HepG2 (cell line): ENCODE results near the gene EIF5. TPM values are rescaled to one million over a fixed set of nuclear protein-coding genes. Genes with fewer than 3 reads are reported as not detected.

Experiments used
- HNRNPK ChIP-seq: fragments of 200-400 bp; formaldehyde crosslinking; IDR thresholded peaks from 2 replicates; pipeline ENCODE4 v1.6.1; 2018; ENCODE audit warnings: low read length, low read depth, moderate library complexity, mild to moderate bottlenecking; ENCODE audit not compliant: poor library complexity, severe bottlenecking
- KDM3A ChIP-seq: IDR thresholded peaks from 2 replicates; pipeline ENCODE4 v1.6.1; 2018; ENCODE audit warnings: low read depth, missing compliant biosample characterization
- RCOR2 ChIP-seq: IDR thresholded peaks from 2 replicates; pipeline ENCODE4 v1.6.1; 2016; ENCODE audit warnings: missing biosample characterization, missing genetic modification reagents
- SAP130 ChIP-seq: IDR thresholded peaks from 2 replicates; pipeline ENCODE4 v1.6.1; 2016; ENCODE audit warnings: low read depth
- TCF12 ChIP-seq, 2 experiments: fragments of 450-650 bp in 1 of 2; sonication (generic) in 1 of 2; formaldehyde crosslinking in 1 of 2; IDR thresholded peaks; 2 replicates each; pipeline versions ENCODE4 v1.6.1 to v1.8.0; 2017 to 2022; ENCODE audit warnings: antibody characterized with exemption in 1 of 2, mild to moderate bottlenecking in 1 of 2, missing genetic modification reagents in 1 of 2, moderate library complexity in 1 of 2
- ZNF160 ChIP-seq: sonication (generic); formaldehyde crosslinking; IDR thresholded peaks from 2 replicates; pipeline ENCODE4 v1.8.0; 2022; ENCODE audit warnings: mild to moderate bottlenecking, inconsistent platforms, missing genetic modification reagents
- ZNF510 ChIP-seq: sonication (generic); formaldehyde crosslinking; IDR thresholded peaks from 2 replicates; pipeline ENCODE4 v1.4.0; 2020; ENCODE audit warnings: low read depth, mild to moderate bottlenecking, missing genetic modification reagents
- ZNF768 ChIP-seq: sonication (generic); formaldehyde crosslinking; IDR thresholded peaks from 2 replicates; pipeline ENCODE4 v1.4.0; 2020; ENCODE audit warnings: missing genetic modification reagents
- ZSCAN25 ChIP-seq: sonication (generic); formaldehyde crosslinking; IDR thresholded peaks from 2 replicates; pipeline ENCODE4 v1.8.0; 2022; ENCODE audit warnings: mild to moderate bottlenecking, missing genetic modification reagents
- polyA plus RNA-seq, 8 experiments: library from polyadenylated mRNA; depleted of rRNA in 3 of 8; stranded (reverse) in 7 of 8; unstranded in 1 of 8; fragments of >200 nt; fragmentation: Illumina TruSeq in 4 of 8; extraction: Trizol in 4 of 8; gene quantifications; 2 replicates each; pipeline versions ENCODE4 v1.2.1 to v1.2.3, GENCODE V29; 2011 to 2016; ENCODE audit warnings: low read depth in 4 of 8, missing spikeins in 1 of 8, mixed read lengths in 1 of 8; ENCODE audit not compliant: insufficient read depth in 1 of 8
- total RNA-seq, 5 experiments: library from RNA; depleted of rRNA; stranded (reverse); fragments of >200 nt; fragmentation: Illumina TruSeq; extraction: Trizol; gene quantifications; 2 replicates each; pipeline ENCODE4 v1.2.3, GENCODE V29; 2016; ENCODE audit warnings: low read depth in 1 of 5
- TF ChIP-seq, protein P1 (sequence below), 2 experiments: sonication (generic) in 1 of 2; formaldehyde crosslinking in 1 of 2; IDR thresholded peaks; 2 replicates each; pipeline versions ENCODE4 v1.6.1 to v1.9.0; 2014 to 2022; ENCODE audit warnings: antibody characterized with exemption in 1 of 2, borderline replicate concordance in 1 of 2, inconsistent platforms in 1 of 2, low read depth in 1 of 2, missing genetic modification reagents in 1 of 2
- TF ChIP-seq, protein P2 (sequence below): sonication (generic); formaldehyde crosslinking; conservative IDR thresholded peaks from 2 replicates; pipeline ENCODE4 v1.8.0; 2022; ENCODE audit warnings: mild to moderate bottlenecking, moderate library complexity, missing genetic modification reagents

EIF5 gene
- total and polyA plus RNA-seq, 2 of the 13 experiments (the other 11 are each of a cell fraction or from before 2014, with no cell fraction given) = 189 to 281 TPM

DNA sequence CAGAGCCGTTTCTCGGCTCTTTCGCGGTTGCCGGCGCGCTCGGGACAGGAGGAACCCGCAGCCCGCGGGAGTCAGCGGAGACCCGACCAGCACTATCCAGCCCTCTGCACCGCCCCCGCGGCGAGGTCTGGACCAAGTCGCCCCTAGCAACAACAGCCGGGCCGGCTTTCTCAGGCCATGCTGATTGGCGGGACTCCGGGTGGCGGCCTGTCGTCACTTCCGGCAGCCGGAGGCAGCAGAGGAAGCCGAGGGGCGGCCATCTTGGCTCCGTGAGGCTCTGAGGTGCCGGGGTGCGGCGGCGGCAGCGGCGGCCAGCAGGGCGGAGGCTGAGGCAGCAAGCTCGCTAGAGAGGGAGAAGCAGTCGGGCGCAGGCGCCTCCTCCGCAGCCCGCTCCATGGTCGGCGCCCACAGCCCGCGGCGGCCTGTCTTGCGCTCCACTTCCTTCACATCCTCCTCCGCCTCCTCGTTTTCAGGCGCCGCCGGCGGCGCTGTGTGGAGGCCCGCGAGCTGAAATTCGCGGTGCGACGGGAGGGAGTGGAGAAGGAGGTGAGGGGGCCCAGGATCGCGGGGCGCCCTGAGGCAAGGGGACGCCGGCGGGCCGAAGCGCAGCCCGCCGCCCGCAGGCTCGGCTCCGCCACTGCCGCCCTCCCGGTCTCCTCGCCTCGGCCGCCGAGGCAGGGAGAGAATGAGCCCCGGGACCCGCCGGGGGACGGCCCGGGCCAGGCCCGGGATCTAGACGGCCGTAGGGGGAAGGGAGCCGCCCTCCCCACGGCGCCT is 51.3 kb downstream of the EIF5 start, which contains the start of gene MARK3 (continued):
- TF ChIP-seq, protein P1, sequence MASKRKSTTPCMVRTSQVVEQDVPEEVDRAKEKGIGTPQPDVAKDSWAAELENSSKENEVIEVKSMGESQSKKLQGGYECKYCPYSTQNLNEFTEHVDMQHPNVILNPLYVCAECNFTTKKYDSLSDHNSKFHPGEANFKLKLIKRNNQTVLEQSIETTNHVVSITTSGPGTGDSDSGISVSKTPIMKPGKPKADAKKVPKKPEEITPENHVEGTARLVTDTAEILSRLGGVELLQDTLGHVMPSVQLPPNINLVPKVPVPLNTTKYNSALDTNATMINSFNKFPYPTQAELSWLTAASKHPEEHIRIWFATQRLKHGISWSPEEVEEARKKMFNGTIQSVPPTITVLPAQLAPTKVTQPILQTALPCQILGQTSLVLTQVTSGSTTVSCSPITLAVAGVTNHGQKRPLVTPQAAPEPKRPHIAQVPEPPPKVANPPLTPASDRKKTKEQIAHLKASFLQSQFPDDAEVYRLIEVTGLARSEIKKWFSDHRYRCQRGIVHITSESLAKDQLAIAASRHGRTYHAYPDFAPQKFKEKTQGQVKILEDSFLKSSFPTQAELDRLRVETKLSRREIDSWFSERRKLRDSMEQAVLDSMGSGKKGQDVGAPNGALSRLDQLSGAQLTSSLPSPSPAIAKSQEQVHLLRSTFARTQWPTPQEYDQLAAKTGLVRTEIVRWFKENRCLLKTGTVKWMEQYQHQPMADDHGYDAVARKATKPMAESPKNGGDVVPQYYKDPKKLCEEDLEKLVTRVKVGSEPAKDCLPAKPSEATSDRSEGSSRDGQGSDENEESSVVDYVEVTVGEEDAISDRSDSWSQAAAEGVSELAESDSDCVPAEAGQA (IDR thresholded peaks at IDR 0.05; ENCODE audit: low read depth) = peak; percentile 87
- TF ChIP-seq, protein P1 (CRISPR knock-in tag; IDR thresholded peaks at IDR 0.05; ENCODE audit: borderline replicate concordance) = no peak
- TF ChIP-seq ZSCAN25 (CRISPR knock-in tag) (0 out of 2 replicates have a peak, but pooled peaks have one; percentile 38), ZNF160 (CRISPR knock-in tag) (peak; percentile 32; the same call in 1 of the 2 replicates), KDM3A (CRISPR knock-in tag) (no peak), RCOR2 (CRISPR knock-in tag) (no peak), ZNF768 (CRISPR knock-in tag) (peak; percentile 21; the same call in 1 of the 2 replicates), ZNF510 (CRISPR knock-in tag) (no peak), SAP130 (peak; percentile 90), TCF12 (IDR thresholded peaks at IDR 0.05) (no peak), TCF12 (CRISPR knock-in tag; IDR thresholded peaks at IDR 0.05) (peak; percentile 57; the same call in 1 of the 2 replicates), HNRNPK (peak; percentile 72)
- TF ChIP-seq, protein P2, sequence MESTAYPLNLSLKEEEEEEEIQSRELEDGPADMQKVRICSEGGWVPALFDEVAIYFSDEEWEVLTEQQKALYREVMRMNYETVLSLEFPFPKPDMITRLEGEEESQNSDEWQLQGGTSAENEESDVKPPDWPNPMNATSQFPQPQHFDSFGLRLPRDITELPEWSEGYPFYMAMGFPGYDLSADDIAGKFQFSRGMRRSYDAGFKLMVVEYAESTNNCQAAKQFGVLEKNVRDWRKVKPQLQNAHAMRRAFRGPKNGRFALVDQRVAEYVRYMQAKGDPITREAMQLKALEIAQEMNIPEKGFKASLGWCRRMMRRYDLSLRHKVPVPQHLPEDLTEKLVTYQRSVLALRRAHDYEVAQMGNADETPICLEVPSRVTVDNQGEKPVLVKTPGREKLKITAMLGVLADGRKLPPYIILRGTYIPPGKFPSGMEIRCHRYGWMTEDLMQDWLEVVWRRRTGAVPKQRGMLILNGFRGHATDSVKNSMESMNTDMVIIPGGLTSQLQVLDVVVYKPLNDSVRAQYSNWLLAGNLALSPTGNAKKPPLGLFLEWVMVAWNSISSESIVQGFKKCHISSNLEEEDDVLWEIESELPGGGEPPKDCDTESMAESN = 0 out of 2 replicates have a peak, but pooled peaks have one; percentile 52
